Measurements from ENCODE around the gene RASSF5. TPM values are rescaled to one million over a fixed set of nuclear protein-coding genes. Genes with fewer than 3 reads are reported as not detected.

Gene RASSF5
- total RNA-seq, 1 donor from 2014 or later, result 0.13 TPM

DNA sequence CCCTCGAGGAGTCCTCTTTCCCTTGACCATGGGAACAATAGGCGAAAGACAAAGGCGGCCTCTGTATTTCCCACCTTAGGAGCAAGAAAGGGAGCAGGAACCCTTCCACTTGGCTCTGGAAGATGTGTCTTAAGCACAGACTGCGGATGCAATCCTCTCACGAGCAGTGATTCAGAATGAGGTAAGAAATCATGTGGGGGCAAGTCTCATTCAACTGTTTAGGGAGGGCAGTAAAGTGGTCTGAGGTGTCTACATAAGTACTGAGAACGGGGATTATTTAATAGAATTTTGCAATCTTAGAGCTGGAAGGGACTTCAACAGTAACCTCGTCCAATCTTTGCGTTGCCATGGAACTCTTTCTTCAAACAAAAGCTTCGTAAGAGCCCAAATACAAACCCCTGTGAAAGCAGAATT is 126.4 kb downstream of the RASSF5 start:
- DNase-seq (ENCODE audit: low read depth in 2 of 2), result peak in 1 of 2 donors; percentile 37

DNA sequence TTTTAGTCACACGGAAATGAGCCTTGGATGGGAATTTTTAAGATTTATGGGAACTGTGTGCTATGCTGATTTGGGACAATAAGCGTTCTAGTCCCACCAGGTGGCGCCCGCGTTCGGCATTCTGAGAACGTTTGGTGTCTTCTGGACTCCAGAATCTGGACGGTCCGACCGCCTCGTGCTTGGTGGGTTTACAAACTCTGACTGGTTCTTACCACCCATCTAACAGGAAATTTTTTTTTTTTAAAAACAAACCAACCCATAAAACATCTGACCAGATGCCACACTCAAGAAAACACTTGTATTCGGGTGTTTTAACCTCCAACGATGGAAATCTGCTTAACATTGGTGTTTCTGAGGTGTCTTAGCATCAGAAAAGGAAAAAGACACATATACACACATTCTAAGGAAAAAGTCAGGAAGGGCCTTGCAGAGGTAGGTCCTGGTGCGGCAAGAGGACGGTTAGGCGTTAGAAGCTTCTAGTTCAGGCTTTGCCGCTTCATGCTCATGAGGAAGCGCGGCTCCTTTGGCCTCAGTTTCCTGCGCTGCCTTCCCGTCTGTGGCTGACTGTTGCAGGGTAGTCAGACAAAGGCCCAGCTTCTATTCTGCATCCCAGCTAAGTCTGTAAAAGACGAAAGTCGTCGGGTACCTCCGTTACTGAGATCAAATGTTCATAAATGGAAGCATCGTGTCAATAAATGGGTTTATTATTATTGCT is 127.2 kb downstream of the RASSF5 start:
- DNase-seq (ENCODE audit: low read depth in 2 of 2), result peak; percentile 58 to 90

DNA sequence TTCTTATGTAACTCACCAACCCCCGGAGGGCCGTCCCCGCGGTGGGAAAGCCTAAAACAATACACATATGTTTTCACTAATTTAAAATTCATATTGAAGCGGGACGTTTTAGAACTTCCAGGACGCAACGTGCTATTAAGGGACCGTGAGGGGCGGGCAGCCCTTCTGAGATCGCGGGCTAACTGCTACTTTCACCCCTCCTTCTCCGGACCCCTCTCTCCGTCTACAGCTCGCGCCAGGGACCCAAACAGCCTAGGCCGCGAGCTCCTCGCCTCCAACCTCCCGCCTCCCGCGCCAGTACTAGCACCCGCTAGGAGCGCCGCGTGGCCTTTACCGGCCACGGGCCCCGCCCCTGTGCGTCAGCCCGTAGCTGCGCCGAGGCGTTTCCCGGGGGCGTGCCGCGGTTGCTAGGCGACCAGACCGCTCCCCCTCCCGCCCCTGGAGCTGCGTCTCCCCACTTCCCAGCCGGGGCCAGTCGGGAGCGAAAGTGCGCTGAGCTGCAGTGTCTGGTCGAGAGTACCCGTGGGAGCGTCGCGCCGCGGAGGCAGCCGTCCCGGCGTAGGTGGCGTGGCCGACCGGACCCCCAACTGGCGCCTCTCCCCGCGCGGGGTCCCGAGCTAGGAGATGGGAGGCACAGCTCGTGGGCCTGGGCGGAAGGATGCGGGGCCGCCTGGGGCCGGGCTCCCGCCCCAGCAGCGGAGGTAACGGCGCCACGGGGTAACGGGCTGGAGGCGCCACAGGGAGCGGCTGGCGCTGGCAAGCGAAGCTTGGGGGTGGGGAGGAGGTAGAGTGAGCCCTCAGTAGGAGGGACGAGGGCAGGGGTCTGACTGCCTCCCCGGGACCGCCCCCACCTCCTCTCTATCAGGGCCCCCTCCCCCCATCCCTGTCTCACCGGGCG is 128.0 kb downstream of the RASSF5 start, which contains the start of gene DYRK3:
Gene DYRK3 (plus strand): TSS at position 457 of the 898 bp plus-strand sequence. CDS start 168 bp downstream, at position 625.
- DNase-seq (ENCODE audit: low read depth in 2 of 2), result peak; percentile 77 to 94

DNA sequence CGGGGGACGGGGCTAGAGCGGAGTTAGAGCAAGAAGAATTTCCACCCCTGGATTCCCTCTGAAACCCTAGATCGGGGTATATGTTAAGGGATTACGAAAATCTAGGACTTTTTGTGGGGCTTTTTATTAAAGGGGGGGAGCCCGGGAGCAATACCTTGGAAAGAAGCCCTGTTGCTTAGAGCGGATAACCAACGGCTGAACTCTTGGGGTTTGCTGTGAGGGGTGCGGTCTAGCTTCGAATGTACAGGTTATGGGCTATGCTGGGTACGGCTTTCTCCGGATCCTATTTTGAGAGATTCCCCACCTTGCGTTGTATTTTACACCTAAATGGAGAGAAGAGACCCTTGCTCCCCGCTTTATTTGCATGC is 128.6 kb downstream of the RASSF5 start:
- no peak for DNase-seq (ENCODE audit: low read depth in 2 of 2)

DNA sequence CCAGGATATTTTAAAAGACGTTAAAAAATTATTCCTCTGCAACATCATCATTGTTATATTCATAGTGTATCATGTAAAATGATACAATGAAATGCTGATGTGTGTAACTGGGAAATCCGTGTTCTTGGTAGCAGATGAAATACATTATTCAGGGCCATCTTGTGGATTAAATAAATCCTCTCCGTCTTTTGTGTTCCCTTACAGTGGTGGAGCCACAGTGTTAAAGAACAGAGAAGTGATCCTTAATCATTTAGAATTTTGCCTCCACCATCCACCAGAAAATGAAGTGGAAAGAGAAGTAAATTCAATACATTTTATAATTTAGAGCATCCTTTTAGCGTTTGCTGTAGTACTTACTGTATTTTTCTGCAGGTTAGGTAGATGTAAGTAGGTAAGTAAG is 129.3 kb downstream of the RASSF5 start:
- DNase-seq (ENCODE audit: low read depth in 2 of 2), result no peak

DNA sequence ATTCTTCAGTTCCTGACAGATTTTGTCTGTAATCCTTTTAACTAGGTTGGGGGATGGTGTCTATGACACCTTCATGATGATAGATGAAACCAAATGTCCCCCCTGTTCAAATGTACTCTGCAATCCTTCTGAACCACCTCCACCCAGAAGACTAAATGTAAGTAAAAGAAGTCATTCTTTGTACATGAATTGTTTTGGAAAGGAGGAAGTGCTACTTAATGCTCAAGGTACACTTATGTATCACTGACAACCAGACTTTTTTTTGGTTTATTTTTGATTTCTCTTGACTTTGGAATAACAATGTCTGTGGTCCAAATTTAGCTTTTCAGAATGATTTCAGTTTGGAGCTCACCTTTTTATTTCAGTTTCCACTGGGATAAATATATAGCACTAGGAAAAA is 130.3 kb downstream of the RASSF5 start:
- DNase-seq (ENCODE audit: low read depth in 2 of 2), result no peak

Other genes starting within 250 kb of the RASSF5 start
- 22.8 and 24.5 TPM in 2 replicates for gene IKBKE, start 37.1 kb upstream of the RASSF5 start, total RNA-seq
- gene EIF2D, start 104.9 kb downstream of the RASSF5 start, total RNA-seq, result 41.2 and 45.5 TPM in 2 replicates
- 15.5 and 19.2 TPM in 2 replicates for gene DYRK3, start 128.0 kb downstream of the RASSF5 start, total RNA-seq
- gene MAPKAPK2, start 177.4 kb downstream of the RASSF5 start, total RNA-seq, result 27.0 and 46.1 TPM in 2 replicates

Data from dermis microvascular lymphatic vessel endothelial cell (primary cell).